HS-27A (cell line): ENCODE results near the gene SLIRP.
"Not testable (repeated sequence)": the region's sequence is repeated elsewhere in the genome, so short reads cannot be mapped to it uniquely, and the experiment has no call there.

Experiments
- DNase-seq: peaks from one replicate; pipeline ENCODE4 v3.0.0-alpha.2; 2012; ENCODE audit warnings: low read depth, missing footprints

SLIRP gene

GRCh38 chr14:77746064-77746702 is 38.3 kb downstream of the SLIRP start:
- no peak for DNase-seq

GRCh38 chr14:77747425-77747824 is 39.5 kb downstream of the SLIRP start:
- not testable (repeated sequence) for DNase-seq

- no peak for DNase-seq
These were observed 44.4 kb downstream of the SLIRP start for GRCh38 chr14:77752266-77752665.

- DNase-seq = no peak
These were observed 45.1 kb downstream of the SLIRP start for GRCh38 chr14:77752799-77753516.

GRCh38 chr14:77760381-77761204 is 52.7 kb downstream of the SLIRP start, which contains the start of gene SNW1:
TSS of gene SNW1 (minus strand) at chr14:77761156. CDS start at chr14:77761127, 29 bp downstream.
- DNase-seq = peak; percentile 78

- peak; percentile 14 for DNase-seq
These were observed 53.5 kb downstream of the SLIRP start for GRCh38 chr14:77761205-77761931.

- no peak for DNase-seq
These were observed 55.4 kb downstream of the SLIRP start for GRCh38 chr14:77763316-77763715.

- DNase-seq = no peak
These were observed 56.1 kb downstream of the SLIRP start for GRCh38 chr14:77763978-77764377.
